GM12878 (cell line): ENCODE results near the gene SIK3. TPM values are rescaled to one million over a fixed set of nuclear protein-coding genes. Genes with fewer than 3 reads are reported as not detected.

Experiments used
- BCL3 ChIP-seq: IDR thresholded peaks from 2 replicates; pipeline ENCODE4 v1.6.1; 2011; ENCODE audit warnings: borderline replicate concordance, low read depth, mild to moderate bottlenecking, moderate library complexity, low read length; ENCODE audit not compliant: insufficient read depth, poor library complexity, severe bottlenecking
- BCLAF1 ChIP-seq: fragments of 450-650 bp; IDR thresholded peaks from 2 replicates; pipeline ENCODE4 v1.6.1; 2017; ENCODE audit warnings: antibody characterized with exemption, mild to moderate bottlenecking, moderate library complexity
- CEBPZ ChIP-seq: fragments of 150-350 bp; IDR thresholded peaks from 2 replicates; pipeline ENCODE4 v1.6.1; 2016; ENCODE audit warnings: low read depth, low read length
- CREB1 ChIP-seq: IDR thresholded peaks from 2 replicates; pipeline ENCODE4 v1.6.1; 2012; ENCODE audit warnings: low read depth, mild to moderate bottlenecking, inconsistent platforms
- ESRRA ChIP-seq: IDR thresholded peaks from 2 replicates; pipeline ENCODE4 v1.6.1; 2012; ENCODE audit warnings: mild to moderate bottlenecking, low read length, improper control_type of control experiment
- ETV6 ChIP-seq, 2 experiments: fragments of 450-650 bp in 1 of 2; IDR thresholded peaks in 1 of 2; conservative IDR thresholded peaks in 1 of 2; 2 replicates each; pipeline ENCODE4 v1.6.1; 2014; ENCODE audit warnings: antibody characterized with exemption in 1 of 2, borderline replicate concordance in 1 of 2, low read depth in 1 of 2, mild to moderate bottlenecking in 1 of 2, moderate library complexity in 1 of 2
- GABPA ChIP-seq: IDR thresholded peaks from 2 replicates; pipeline ENCODE4 v1.6.1; 2014; ENCODE audit warnings: antibody characterized with exemption, low read depth, mild to moderate bottlenecking, inconsistent platforms
- NBN ChIP-seq: fragments of 450-650 bp; IDR thresholded peaks from 2 replicates; pipeline ENCODE4 v1.6.1; 2016
- NKRF ChIP-seq: fragments of 450-650 bp; conservative IDR thresholded peaks from 2 replicates; pipeline ENCODE4 v1.6.1; 2017; ENCODE audit warnings: mild to moderate bottlenecking, moderate library complexity
- PML ChIP-seq: IDR thresholded peaks from 2 replicates; pipeline ENCODE4 v1.6.1; 2012; ENCODE audit warnings: low read length, inconsistent platforms
- POU2F2 ChIP-seq: IDR thresholded peaks from 3 replicates; pipeline ENCODE4 v1.6.1; 2011; ENCODE audit warnings: low read depth, mild to moderate bottlenecking, low read length, borderline replicate concordance
- RCOR1 ChIP-seq: conservative IDR thresholded peaks from 2 replicates; pipeline ENCODE4 v1.6.1; 2012; ENCODE audit warnings: low read depth, low read length, improper control_type of control experiment
- SUZ12 ChIP-seq: fragments of 200-600 bp; sonication (generic); IDR thresholded peaks from one replicate; pipeline ENCODE4 v1.6.1; 2018; ENCODE audit warnings: antibody characterized with exemption, mild to moderate bottlenecking; ENCODE audit not compliant: unreplicated experiment
- TCF12 ChIP-seq: IDR thresholded peaks from 2 replicates; pipeline ENCODE4 v1.6.1; 2011; ENCODE audit warnings: low read depth, mild to moderate bottlenecking, low read length
- TCF7 ChIP-seq: IDR thresholded peaks from 2 replicates; pipeline ENCODE4 v1.6.1; 2014; ENCODE audit warnings: antibody characterized with exemption, borderline replicate concordance
- polyA plus RNA-seq, 11 experiments: library from polyadenylated mRNA; depleted of rRNA in 4 of 11; unstranded in 6 of 11; stranded (reverse) in 5 of 11; fragments of >200 nt; fragmentation: Nextera tagmentation in 4 of 11; fragmentation: Illumina TruSeq in 1 of 11; extraction: Ambion mirVana in 4 of 11; extraction: Trizol in 1 of 11; gene quantifications; 1 replicate in 1 of 11; 2 replicates in 10 of 11; pipeline versions ENCODE4 v1.2.1 to v1.2.3, GENCODE V29; 2011 to 2016; ENCODE audit warnings: inconsistent platforms in 2 of 11, missing spikeins in 2 of 11, low read depth in 1 of 11
- total RNA-seq, 4 experiments: library from RNA; depleted of rRNA in 3 of 4; stranded (reverse); fragments of >200 nt in 3 of 4; fragmentation: Illumina TruSeq in 1 of 4; extraction: Trizol in 1 of 4; gene quantifications; 2 replicates each; pipeline versions ENCODE4 v1.2.1 to v1.2.3, GENCODE V29; 2013 to 2021
- TF ChIP-seq, protein P1 (sequence below): IDR thresholded peaks from 2 replicates; pipeline ENCODE4 v1.6.1; 2011; ENCODE audit warnings: mild to moderate bottlenecking, low read depth, low read length, moderate library complexity; ENCODE audit not compliant: insufficient replicate concordance

Gene SIK3
- total and polyA plus RNA-seq, 10 of the 15 experiments (the other 5 are each of a cell fraction or from before 2014, with no cell fraction given), result 2.5 to 31.9 (median 11.1) TPM

- TF ChIP-seq BCLAF1 (no peak), ESRRA (peak; percentile 97), RCOR1 (no peak), NKRF (peak; percentile 73), NBN (peak; percentile 78), CEBPZ (no peak), GABPA (no peak), SUZ12 (no peak), TCF12 (no peak), POU2F2 (0 out of 3 replicates have a peak, but pooled peaks have one; percentile 21), PML (no peak), BCL3 (no peak), TCF7 (no peak), ETV6 (conservative IDR thresholded peaks at IDR 0.05 in 1 of 2, IDR thresholded peaks at IDR 0.05 in 1 of 2; ENCODE audit: borderline replicate concordance in 1 of 2, low read depth in 1 of 2) (no peak), CREB1 (peak; percentile 87)
- TF ChIP-seq, protein P1, sequence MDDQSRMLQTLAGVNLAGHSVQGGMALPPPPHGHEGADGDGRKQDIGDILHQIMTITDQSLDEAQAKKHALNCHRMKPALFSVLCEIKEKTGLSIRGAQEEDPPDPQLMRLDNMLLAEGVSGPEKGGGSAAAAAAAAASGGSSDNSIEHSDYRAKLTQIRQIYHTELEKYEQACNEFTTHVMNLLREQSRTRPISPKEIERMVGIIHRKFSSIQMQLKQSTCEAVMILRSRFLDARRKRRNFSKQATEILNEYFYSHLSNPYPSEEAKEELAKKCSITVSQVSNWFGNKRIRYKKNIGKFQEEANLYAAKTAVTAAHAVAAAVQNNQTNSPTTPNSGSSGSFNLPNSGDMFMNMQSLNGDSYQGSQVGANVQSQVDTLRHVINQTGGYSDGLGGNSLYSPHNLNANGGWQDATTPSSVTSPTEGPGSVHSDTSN, result no peak
Measured at GRCh38 chr11:117098269-117099232, at the start of gene SIK3 (continued).
